K562 (cell line): ENCODE data around the gene NTNG1. TPM values are rescaled to one million over a fixed set of nuclear protein-coding genes. Genes with fewer than 3 reads are reported as not detected.

Experiments
- ATAC-seq: fragments of 200-7000 bp; cut with Tn5 transposase; 3 replicates; pipeline ENCODE4 v1.9.1; 2020; ENCODE audit warnings: moderate library complexity
- BruUV-seq: library from RNA; stranded (reverse); fragments of 400-500 nt; replicated peaks from 2 replicates; lab custom pipeline; 2021; lab: Mats Ljungman, UMichigan
- CTCF ChIA-PET: fragments of 300-600 bp; formaldehyde crosslinking; extraction: SDS; loops from one replicate; lab custom pipeline; 2021; ENCODE audit warnings: low intra/inter-chr PET ratio; lab: Yijun Ruan, JAX
- POLR2A ChIA-PET: fragments of 300-600, 350-650 bp; sonication (Branson Sonifier 250); formaldehyde crosslinking; extraction: SDS; loops from one replicate; lab custom pipeline; 2021; ENCODE audit warnings: antibody characterized with exemption, inconsistent platforms; lab: Yijun Ruan, JAX
- DNase-seq, 4 experiments: peaks; one replicate each; pipeline versions ENCODE4 v3.0.0 to v3.0.0-alpha.2; 2011 to 2018; ENCODE audit warnings: low spot score in 3 of 4, mixed read lengths in 3 of 4; ENCODE audit errors: extremely low read depth in 1 of 4
- FAIRE-seq: peaks from 2 replicates; lab custom pipeline; 2011; peaks lifted over from hg19 to GRCh38; lab: Jason Lieb, UNC
- H2AFZ ChIP-seq: 2 replicates; pipeline ENCODE4 v1.6.0; 2011; ENCODE audit warnings: low read depth, low read length, control low read depth, inconsistent platforms
- H3K27ac ChIP-seq: fragments of 200-600 bp; 3 replicates; pipeline ENCODE4 v1.8.0; 2011; ENCODE audit warnings: low read depth, mild to moderate bottlenecking, control low read depth, inconsistent platforms, low read length, moderate library complexity, mixed read lengths; ENCODE audit errors: extremely low read depth
- H3K27me3 ChIP-seq, 2 experiments: fragments of 300-600 bp in 1 of 2; 2 replicates in 1 of 2; 3 replicates in 1 of 2; pipeline versions ENCODE4 v1.6.0 to v1.8.0; 2011; ENCODE audit warnings: inconsistent platforms in 2 of 2, low read length in 2 of 2, mild to moderate bottlenecking in 1 of 2, mixed read lengths in 1 of 2, moderate library complexity in 1 of 2; ENCODE audit not compliant: control insufficient read depth in 2 of 2, insufficient read depth in 2 of 2
- H3K36me3 ChIP-seq: fragments of 300-600 bp; 3 replicates; pipeline ENCODE4 v1.8.0; 2011; ENCODE audit warnings: mild to moderate bottlenecking, low read length, inconsistent platforms; ENCODE audit not compliant: control insufficient read depth, insufficient read depth
- H3K4me1 ChIP-seq, 2 experiments: fragments of 200-600 bp in 1 of 2; replicated peaks in 1 of 2; 2 replicates in 1 of 2; 3 replicates in 1 of 2; pipeline versions ENCODE4 v1.5.1 to v1.8.0; 2011; ENCODE audit warnings: inconsistent platforms in 2 of 2, low read length in 2 of 2, mild to moderate bottlenecking in 1 of 2, mixed read lengths in 1 of 2, moderate library complexity in 1 of 2; ENCODE audit not compliant: control insufficient read depth in 2 of 2, insufficient read depth in 2 of 2
- H3K4me2 ChIP-seq: 2 replicates; pipeline ENCODE4 v1.6.1; 2011; ENCODE audit warnings: low read length, control low read depth, inconsistent platforms, mixed read lengths; ENCODE audit not compliant: insufficient read depth
- H3K4me3 ChIP-seq: fragments of 200-600 bp; sonication (generic), shearing (Covaris generic); 2 replicates; pipeline ENCODE4 v1.5.1; 2016; ENCODE audit warnings: control low read depth, inconsistent platforms
- H3K79me2 ChIP-seq: fragments of 200-600 bp; 3 replicates; pipeline ENCODE4 v1.8.0; 2011; ENCODE audit warnings: low read length, inconsistent platforms; ENCODE audit not compliant: control insufficient read depth, insufficient read depth
- H3K9ac ChIP-seq, 2 experiments: 2 replicates each; pipeline versions ENCODE4 v1.6.0 to v1.6.1; 2011; ENCODE audit warnings: low read depth in 2 of 2, low read length in 2 of 2, control low read depth in 1 of 2, inconsistent platforms in 1 of 2, mild to moderate bottlenecking in 1 of 2, mixed read lengths in 1 of 2; ENCODE audit not compliant: insufficient read depth in 1 of 2
- H3K9me1 ChIP-seq: one replicate; pipeline ENCODE4 v1.6.0; 2011; ENCODE audit warnings: inconsistent platforms, mild to moderate bottlenecking, low read length, moderate library complexity; ENCODE audit not compliant: control insufficient read depth, insufficient read depth
- H3K9me3 ChIP-seq: replicated peaks from 2 replicates; pipeline ENCODE4 v1.5.1; 2011; ENCODE audit warnings: low read depth, low read length, inconsistent platforms; ENCODE audit not compliant: control insufficient read depth, insufficient read depth
- H4K20me1 ChIP-seq: replicated peaks from 2 replicates; pipeline ENCODE4 v1.6.1; 2011; ENCODE audit warnings: low read length, inconsistent platforms, mixed read lengths; ENCODE audit not compliant: control insufficient read depth, insufficient read depth
- CTBP1 ChIP-seq: fragments of 450-650 bp; IDR thresholded peaks from 2 replicates; pipeline ENCODE4 v1.6.1; 2016; ENCODE audit warnings: borderline replicate concordance
- FIP1L1 ChIP-seq: fragments of 200-400 bp; formaldehyde crosslinking; IDR thresholded peaks from 2 replicates; pipeline ENCODE4 v1.6.1; 2018; ENCODE audit warnings: mild to moderate bottlenecking, low read depth, low read length; ENCODE audit not compliant: poor library complexity, severe bottlenecking
- HOMEZ ChIP-seq: fragments of 250-450 bp; sonication (Bioruptor Pico); IDR thresholded peaks from 2 replicates; pipeline ENCODE4 v1.4.0; 2020; ENCODE audit warnings: mild to moderate bottlenecking, moderate library complexity
- ILK ChIP-seq: fragments of 450-650 bp; IDR thresholded peaks from 2 replicates; pipeline ENCODE4 v1.6.1; 2016; ENCODE audit warnings: missing genetic modification characterization, low read depth, mild to moderate bottlenecking, missing compliant biosample characterization, moderate library complexity, borderline replicate concordance
- KHSRP ChIP-seq: fragments of 450-650 bp; IDR thresholded peaks from 2 replicates; pipeline ENCODE4 v1.6.1; 2017
- MEF2D ChIP-seq: conservative IDR thresholded peaks from 2 replicates; pipeline ENCODE4 v1.6.1; 2016; ENCODE audit warnings: low read depth, missing genetic modification characterization, missing compliant biosample characterization
- NFIC ChIP-seq: fragments of 450-650 bp; IDR thresholded peaks from 2 replicates; pipeline ENCODE4 v1.6.1; 2017; ENCODE audit warnings: mild to moderate bottlenecking, inconsistent platforms
- SMAD2 ChIP-seq: fragments of 150-350 bp; IDR thresholded peaks from 2 replicates; pipeline ENCODE4 v1.6.1; 2014; ENCODE audit warnings: low read depth, mild to moderate bottlenecking, low read length
- TEAD1 ChIP-seq, 2 experiments: fragments of 450-650 bp in 1 of 2; sonication (generic) in 1 of 2; formaldehyde crosslinking; IDR thresholded peaks; 2 replicates each; pipeline versions ENCODE4 v1.4.0 to v1.8.0; 2020 to 2022; ENCODE audit warnings: mild to moderate bottlenecking in 2 of 2, missing genetic modification reagents in 1 of 2
- WGBS: fragments of 100-300 bp; shearing (Covaris generic); methylation state at CpG from one replicate; pipeline ENCODE4 v1.1.6; 2016; ENCODE audit warnings: low coverage, mixed read lengths; ENCODE audit not compliant: insufficient coverage; ENCODE audit errors: missing lambda C conversion rate; 5-methylcytosine and 5-hydroxymethylcytosine counted together
- in situ Hi-C: fragments of 300-500 bp; cut with MboI; formaldehyde crosslinking; loops from 4 replicates; pipeline ENCODE4 v1.15.0; 2018; ENCODE audit warnings: inconsistent platforms, mixed read lengths
- intact Hi-C: fragments of 100-400 bp; cut with micrococcal nuclease; formaldehyde crosslinking; loops from 2 replicates; pipeline ENCODE4 v1.14.2; 2022
- polyA plus RNA-seq, 8 experiments: library from polyadenylated mRNA; depleted of rRNA in 4 of 8; stranded (reverse) in 5 of 8; unstranded in 3 of 8; fragments of >200 nt; fragmentation: Nextera tagmentation in 2 of 8; fragmentation: Illumina TruSeq in 1 of 8; extraction: Ambion mirVana in 2 of 8; extraction: Trizol in 1 of 8; gene quantifications; 2 replicates each; pipeline versions ENCODE4 v1.2.1 to v1.2.3, GENCODE V29; 2011 to 2014; ENCODE audit warnings: inconsistent platforms in 1 of 8, missing spikeins in 1 of 8
- total RNA-seq, 7 experiments: library from RNA; depleted of rRNA in 6 of 7; stranded (reverse); fragments of >200 nt in 6 of 7; fragmentation: Illumina TruSeq in 2 of 7; extraction: Trizol in 2 of 7; gene quantifications; 2 replicates each; pipeline versions ENCODE4 v1.2.1 to v1.2.3, GENCODE V29; 2011 to 2021; ENCODE audit warnings: low replicate concordance in 1 of 7
- TF ChIP-seq, protein P1 (sequence below): sonication (generic); formaldehyde crosslinking; IDR thresholded peaks from 2 replicates; pipeline ENCODE4 v1.8.0; 2023; ENCODE audit warnings: missing genetic modification reagents, mild to moderate bottlenecking, borderline replicate concordance

NTNG1 gene
- total and polyA plus RNA-seq, 9 of the 15 experiments (the other 6 are each of a cell fraction or from before 2014, with no cell fraction given) = not detected

DNA sequence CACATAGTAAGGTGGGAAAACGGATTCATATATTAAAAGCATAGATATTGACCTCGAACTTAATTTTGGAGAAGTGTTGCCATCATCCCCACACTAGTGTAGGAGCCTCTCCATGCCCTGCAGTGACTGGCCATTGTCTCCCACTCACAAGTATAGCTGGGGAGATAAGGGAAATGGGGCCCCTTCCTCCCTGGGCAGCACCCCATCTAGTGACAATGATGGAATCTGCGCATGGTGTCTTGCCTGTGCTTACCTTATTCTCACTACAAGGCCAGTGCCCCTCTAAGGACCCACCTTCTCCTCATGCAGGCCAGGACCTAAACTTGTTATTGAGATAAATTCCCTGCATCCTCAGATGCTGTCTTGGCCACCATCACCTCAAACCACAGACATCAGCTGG lies 374.9 kb downstream of the NTNG1 start (continued):
- TF ChIP-seq ILK (tag) (no peak), TEAD1 (CRISPR knock-in tag; IDR thresholded peaks at IDR 0.05) (no peak), HOMEZ (CRISPR knock-in tag) (no peak), CTBP1 (no peak)

GRCh38 chr1:107523061-107523460 lies 382.2 kb downstream of the NTNG1 start:
- Histone ChIP-seq H3K4me3 (no peak overlapping the region), H3K4me1 (no peaks in the 10 kb centered on the region), H3K79me2 (no peaks in the 10 kb centered on the region), H3K9me3 (no peaks in the 10 kb centered on the region), H3K4me2 (no peak overlapping the region), H4K20me1 (no peaks in the 10 kb centered on the region), H3K27ac (no peak overlapping the region), H3K27me3 (no peaks in the 10 kb centered on the region)
- no peak for FAIRE-seq
- no peak for DNase-seq
- intact Hi-C loops = loop anchor here (10.0 kb wide), 1 partner anchor 58 kb away; no protein-coding TSS in a partner anchor
- no peak for ATAC-seq
- no TSS peak for BruUV-seq
- TF ChIP-seq FIP1L1 = no peak
- no peak for TF ChIP-seq NFIC
- no peak for TF ChIP-seq KHSRP
- TF ChIP-seq MEF2D = no peak
- TF ChIP-seq SMAD2 = no peak
- TF ChIP-seq, protein P1, sequence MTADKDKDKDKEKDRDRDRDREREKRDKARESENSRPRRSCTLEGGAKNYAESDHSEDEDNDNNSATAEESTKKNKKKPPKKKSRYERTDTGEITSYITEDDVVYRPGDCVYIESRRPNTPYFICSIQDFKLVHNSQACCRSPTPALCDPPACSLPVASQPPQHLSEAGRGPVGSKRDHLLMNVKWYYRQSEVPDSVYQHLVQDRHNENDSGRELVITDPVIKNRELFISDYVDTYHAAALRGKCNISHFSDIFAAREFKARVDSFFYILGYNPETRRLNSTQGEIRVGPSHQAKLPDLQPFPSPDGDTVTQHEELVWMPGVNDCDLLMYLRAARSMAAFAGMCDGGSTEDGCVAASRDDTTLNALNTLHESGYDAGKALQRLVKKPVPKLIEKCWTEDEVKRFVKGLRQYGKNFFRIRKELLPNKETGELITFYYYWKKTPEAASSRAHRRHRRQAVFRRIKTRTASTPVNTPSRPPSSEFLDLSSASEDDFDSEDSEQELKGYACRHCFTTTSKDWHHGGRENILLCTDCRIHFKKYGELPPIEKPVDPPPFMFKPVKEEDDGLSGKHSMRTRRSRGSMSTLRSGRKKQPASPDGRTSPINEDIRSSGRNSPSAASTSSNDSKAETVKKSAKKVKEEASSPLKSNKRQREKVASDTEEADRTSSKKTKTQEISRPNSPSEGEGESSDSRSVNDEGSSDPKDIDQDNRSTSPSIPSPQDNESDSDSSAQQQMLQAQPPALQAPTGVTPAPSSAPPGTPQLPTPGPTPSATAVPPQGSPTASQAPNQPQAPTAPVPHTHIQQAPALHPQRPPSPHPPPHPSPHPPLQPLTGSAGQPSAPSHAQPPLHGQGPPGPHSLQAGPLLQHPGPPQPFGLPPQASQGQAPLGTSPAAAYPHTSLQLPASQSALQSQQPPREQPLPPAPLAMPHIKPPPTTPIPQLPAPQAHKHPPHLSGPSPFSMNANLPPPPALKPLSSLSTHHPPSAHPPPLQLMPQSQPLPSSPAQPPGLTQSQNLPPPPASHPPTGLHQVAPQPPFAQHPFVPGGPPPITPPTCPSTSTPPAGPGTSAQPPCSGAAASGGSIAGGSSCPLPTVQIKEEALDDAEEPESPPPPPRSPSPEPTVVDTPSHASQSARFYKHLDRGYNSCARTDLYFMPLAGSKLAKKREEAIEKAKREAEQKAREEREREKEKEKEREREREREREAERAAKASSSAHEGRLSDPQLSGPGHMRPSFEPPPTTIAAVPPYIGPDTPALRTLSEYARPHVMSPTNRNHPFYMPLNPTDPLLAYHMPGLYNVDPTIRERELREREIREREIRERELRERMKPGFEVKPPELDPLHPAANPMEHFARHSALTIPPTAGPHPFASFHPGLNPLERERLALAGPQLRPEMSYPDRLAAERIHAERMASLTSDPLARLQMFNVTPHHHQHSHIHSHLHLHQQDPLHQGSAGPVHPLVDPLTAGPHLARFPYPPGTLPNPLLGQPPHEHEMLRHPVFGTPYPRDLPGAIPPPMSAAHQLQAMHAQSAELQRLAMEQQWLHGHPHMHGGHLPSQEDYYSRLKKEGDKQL = no peak
- TF ChIP-seq, all 486 proteins: peak for 0
- ChIA-PET POLR2A (no interaction called here), CTCF (no interaction called here)
- Histone ChIP-seq H2AFZ (no peak overlapping the region), H3K36me3 (no peaks in the 10 kb centered on the region), H3K9me1 (no peaks in the 10 kb centered on the region), H3K9ac (no peak overlapping the region)
- 0% methylated on average over 4 of the region's 4 CpGs for WGBS
- in situ Hi-C loops = no loop called here
